Keratinocyte (primary cell): Measurements from ENCODE around the gene CELF2.

ENCODE experiments used
- EZH2 ChIP-seq: IDR thresholded peaks from one replicate; pipeline ENCODE4 v1.6.1; 2012; ENCODE audit warnings: inconsistent platforms, mild to moderate bottlenecking, low read length, moderate library complexity
- TF ChIP-seq, protein P1 (sequence below), 3 experiments: IDR thresholded peaks in 1 of 3; conservative IDR thresholded peaks in 1 of 3; optimal IDR thresholded peaks in 1 of 3; 2 replicates in 2 of 3; 3 replicates in 1 of 3; pipeline versions ENCODE3 to v1.5.1; 2011; ENCODE audit warnings: low read length in 3 of 3, mild to moderate bottlenecking in 3 of 3, moderate library complexity in 2 of 3, control low read depth in 1 of 3, inconsistent platforms in 1 of 3; ENCODE audit not compliant: insufficient read depth in 2 of 3; ENCODE audit errors: extremely low read depth in 1 of 3

DNA sequence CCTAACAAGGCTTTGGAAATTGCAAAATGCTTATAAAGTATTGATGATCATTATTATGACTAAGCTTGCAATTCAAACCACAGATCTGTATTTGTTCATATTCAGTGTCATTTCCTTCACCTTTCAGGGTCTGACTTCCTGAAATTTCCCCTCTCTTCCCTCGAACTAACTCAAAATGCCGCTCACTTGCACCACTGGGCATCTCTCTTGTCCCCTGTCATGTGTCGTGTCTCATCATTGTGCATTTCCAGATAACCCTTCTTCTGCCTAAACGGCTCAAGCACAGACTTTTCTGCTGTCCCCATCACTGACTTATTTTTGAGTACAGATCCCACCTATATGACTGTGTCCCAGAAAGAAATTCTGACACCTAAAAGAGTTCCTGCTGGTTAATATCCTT, 41.0 kb upstream of the CELF2 start:
- TF ChIP-seq, protein P1, sequence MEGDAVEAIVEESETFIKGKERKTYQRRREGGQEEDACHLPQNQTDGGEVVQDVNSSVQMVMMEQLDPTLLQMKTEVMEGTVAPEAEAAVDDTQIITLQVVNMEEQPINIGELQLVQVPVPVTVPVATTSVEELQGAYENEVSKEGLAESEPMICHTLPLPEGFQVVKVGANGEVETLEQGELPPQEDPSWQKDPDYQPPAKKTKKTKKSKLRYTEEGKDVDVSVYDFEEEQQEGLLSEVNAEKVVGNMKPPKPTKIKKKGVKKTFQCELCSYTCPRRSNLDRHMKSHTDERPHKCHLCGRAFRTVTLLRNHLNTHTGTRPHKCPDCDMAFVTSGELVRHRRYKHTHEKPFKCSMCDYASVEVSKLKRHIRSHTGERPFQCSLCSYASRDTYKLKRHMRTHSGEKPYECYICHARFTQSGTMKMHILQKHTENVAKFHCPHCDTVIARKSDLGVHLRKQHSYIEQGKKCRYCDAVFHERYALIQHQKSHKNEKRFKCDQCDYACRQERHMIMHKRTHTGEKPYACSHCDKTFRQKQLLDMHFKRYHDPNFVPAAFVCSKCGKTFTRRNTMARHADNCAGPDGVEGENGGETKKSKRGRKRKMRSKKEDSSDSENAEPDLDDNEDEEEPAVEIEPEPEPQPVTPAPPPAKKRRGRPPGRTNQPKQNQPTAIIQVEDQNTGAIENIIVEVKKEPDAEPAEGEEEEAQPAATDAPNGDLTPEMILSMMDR (optimal IDR thresholded peaks at IDR 0.05 in 1 of 3, IDR thresholded peaks at IDR 0.05 in 1 of 3, conservative IDR thresholded peaks at IDR 0.05 in 1 of 3; ENCODE audit: extremely low read depth in 1 of 3, insufficient read depth in 2 of 3, low read length in 3 of 3) = no peak
- TF ChIP-seq EZH2 = no peak
